KOPT-K1 (cell line): ENCODE data around the gene BBOF1.
"Not testable (repeated sequence)": the region's sequence is repeated elsewhere in the genome, so short reads cannot be mapped to it uniquely, and the experiment has no call there.

Experiments
- H3K27ac ChIP-seq: fragments of 200-600 bp; sonication (generic); 2 replicates; pipeline ENCODE4 v1.5.1; 2016; ENCODE audit warnings: antibody characterized with exemption, mild to moderate bottlenecking, low read depth, low read length; ENCODE audit not compliant: poor library complexity, severe bottlenecking
- H3K36me3 ChIP-seq: fragments of 200-600 bp; sonication (generic); 2 replicates; pipeline ENCODE4 v1.5.1; 2017; ENCODE audit warnings: antibody characterized with exemption, mild to moderate bottlenecking, low read length, moderate library complexity; ENCODE audit not compliant: insufficient read depth
- H3K9me3 ChIP-seq: fragments of 200-600 bp; sonication (generic); 2 replicates; pipeline ENCODE4 v1.5.1; 2017; ENCODE audit warnings: antibody characterized with exemption, low read length, mild to moderate bottlenecking; ENCODE audit not compliant: insufficient read depth, poor library complexity, severe bottlenecking

BBOF1 gene, protein sequence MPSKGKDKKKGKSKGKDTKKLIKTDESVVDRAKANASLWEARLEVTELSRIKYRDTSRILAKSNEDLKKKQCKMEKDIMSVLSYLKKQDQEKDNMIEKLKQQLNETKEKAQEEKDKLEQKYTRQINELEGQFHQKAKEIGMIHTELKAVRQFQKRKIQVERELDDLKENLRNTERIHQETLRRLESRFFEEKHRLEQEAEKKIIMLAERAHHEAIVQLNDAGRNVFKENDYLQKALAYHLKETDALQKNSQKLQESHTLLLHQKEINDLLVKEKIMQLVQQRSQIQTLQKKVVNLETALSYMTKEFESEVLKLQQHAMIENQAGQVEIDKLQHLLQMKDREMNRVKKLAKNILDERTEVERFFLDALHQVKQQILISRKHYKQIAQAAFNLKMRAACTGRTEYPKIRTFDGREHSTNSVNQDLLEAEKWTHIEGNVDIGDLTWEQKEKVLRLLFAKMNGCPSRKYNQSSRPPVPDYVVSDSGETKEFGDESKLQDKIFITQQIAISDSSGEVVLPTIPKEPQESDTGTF

DNA sequence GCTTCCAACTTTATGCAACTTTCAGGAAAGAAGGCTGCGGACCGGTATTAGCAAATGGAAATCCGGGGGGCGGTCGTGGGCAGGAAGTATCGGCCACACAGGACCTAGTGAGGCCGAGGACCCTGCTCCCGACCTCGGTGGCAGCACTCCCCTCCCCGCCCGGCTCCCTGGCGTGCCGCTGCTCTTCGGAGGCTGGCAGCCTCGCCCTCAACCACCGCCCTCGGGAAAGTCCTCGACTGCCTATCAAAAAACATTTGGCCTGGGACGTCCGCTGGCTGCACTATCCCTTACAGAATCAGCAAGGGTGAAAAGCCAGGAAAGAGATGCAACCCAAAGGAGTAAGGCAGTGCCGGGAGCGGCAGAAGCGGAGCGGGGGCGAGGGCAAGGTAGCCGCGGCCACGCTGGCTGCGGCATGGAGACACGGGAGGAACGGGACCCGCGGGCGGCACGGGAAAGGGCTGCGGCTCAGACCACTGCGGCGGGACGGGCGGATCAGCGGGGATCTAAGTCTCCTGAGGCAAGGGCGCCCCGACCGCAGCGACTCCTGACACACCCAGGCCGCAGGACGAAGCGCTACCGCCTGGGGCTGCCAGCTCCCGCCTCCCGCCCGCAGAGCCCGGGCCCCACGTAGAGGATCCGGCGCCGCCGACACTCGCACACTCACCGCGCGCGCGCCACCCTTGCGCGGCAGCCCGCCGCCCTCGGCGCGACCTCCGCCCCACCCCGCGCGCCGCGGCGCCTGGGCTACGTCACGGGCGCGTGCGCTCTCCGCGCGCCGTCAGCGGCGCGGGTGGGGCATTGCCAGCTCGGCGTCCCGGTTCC is at the start of gene BBOF1, which contains the start of gene ENTPD5:
Gene BBOF1, plus strand, starts transcription at position 764 of the 822 bp plus-strand sequence. CDS start 130 bp downstream, outside the sequence.
Gene ENTPD5, minus strand, starts transcription at position 703 of the 822 bp plus-strand sequence. CDS start 31,186 bp downstream, outside the sequence.
- H3K36me3 ChIP-seq, result no peaks in the 10 kb centered on the region
- H3K27ac ChIP-seq, result peak within 1 kb of the TSS; percentile 82
- H3K9me3 ChIP-seq, result no peaks in the 10 kb centered on the region

DNA sequence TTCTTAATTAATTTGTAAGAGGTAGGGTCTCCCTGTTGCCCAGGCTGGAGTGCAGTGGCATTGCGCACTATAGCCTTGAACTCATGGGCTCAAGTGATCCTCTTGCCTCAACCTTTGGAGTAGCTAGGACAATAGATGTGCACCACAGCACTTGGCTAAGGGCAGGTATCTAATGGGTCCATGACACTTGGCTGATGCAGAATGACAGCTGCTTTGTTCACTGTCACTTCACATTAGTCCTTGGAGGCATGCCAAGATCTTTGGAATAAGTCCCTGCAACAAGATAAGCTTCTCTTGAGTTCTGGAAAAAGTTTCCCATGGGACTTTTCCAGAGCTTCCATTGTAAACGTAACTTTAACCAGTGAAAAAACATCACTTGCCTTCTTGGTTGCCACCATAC is 45.7 kb upstream of the BBOF1 start:
- Histone ChIP-seq H3K27ac (no peak overlapping the region), H3K36me3 (peaks cover 32% of the 10 kb centered on the region), H3K9me3 (no peaks in the 10 kb centered on the region)

DNA sequence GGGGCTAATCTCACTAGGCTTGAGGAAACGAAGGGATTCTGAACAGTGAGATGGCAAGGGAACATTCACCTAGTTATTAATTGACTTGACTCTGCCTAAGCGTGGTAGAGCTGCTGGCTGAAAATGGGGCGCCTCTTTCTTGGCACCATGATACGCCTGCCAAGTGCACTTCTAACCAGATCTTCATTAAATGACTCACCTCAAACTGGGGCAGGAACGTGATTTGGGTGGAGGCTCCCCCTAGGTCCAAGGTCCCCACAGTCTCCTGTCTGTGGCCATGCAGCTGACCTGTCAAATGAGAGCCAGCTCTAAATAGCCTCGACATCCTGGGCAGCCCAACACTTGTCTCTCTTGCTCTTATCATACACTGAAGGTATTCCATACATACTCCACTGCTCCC is 43.0 kb upstream of the BBOF1 start:
- Histone ChIP-seq H3K9me3 (no peaks in the 10 kb centered on the region), H3K36me3 (peaks cover 18% of the 10 kb centered on the region; the same call in 1 of the 2 replicates), H3K27ac (no peak overlapping the region)

DNA sequence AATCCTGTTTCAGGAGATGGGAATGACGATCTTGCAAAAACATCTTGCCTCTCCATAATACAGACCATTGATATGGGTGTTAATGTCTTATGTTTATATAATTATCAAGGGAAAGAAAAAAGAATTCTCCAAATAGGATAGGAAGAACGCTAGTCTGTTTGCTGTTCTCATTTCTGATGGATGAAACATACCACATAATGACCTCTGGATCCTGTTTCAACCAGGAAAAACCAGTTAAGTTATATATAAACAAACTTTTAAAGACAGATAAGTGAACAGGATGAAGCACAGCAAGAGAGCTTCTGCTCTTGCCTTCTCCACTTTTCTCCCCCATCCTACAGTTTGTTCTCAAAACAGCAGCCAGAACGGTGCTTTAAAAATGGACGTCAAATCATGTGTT is 41.3 kb upstream of the BBOF1 start:
- no peak overlapping the region for H3K27ac ChIP-seq
- H3K36me3 ChIP-seq, result peaks cover 17% of the 10 kb centered on the region; the same call in 1 of the 2 replicates
- H3K9me3 ChIP-seq, result no peaks in the 10 kb centered on the region

DNA sequence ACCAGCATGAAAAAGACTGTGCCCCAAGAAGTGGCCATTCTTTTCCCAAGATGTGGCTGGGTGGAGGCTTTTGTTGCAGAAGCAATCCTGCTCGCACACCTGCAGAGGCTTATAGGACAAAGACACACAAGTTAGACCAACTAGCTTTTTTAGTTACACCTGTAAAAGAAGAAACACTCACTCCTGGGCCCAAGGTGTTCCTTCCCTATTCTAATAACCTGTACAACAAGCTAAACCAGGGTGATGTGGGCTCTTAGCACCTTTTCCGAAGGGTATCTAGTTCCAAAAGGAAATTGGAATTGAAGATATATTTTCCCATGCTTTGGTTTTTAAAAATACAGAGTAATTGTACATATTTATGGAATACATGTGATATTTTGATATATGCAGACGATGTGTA is 31.1 kb upstream of the BBOF1 start:
- Histone ChIP-seq H3K9me3 (no peaks in the 10 kb centered on the region), H3K27ac (no peak overlapping the region)

DNA sequence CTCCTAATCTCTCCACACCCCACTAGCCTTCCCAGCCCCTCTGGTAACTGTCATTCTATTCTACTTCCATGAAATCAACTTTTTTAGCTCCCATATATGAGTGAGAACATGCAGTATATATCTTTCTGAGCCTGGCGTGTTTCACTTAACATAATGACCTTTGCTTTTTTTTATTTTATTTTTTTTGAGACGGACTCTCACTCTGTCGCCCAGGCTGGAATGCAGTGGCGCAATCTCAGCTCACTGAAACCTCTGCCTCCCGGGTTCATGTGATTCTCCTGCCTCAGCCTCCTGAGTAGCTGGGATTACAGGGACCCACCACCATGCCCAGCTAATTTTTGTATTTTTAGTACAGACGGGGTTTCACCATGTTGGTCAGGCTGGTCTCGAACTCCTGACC is 30.5 kb upstream of the BBOF1 start:
- peaks cover 17% of the 10 kb centered on the region for H3K36me3 ChIP-seq
- H3K9me3 ChIP-seq, H3K27ac ChIP-seq: not testable (repeated sequence)

More for the DNA sequence above, 31.1 kb upstream of the BBOF1 start:
- peaks cover 17% of the 10 kb centered on the region for H3K36me3 ChIP-seq

DNA sequence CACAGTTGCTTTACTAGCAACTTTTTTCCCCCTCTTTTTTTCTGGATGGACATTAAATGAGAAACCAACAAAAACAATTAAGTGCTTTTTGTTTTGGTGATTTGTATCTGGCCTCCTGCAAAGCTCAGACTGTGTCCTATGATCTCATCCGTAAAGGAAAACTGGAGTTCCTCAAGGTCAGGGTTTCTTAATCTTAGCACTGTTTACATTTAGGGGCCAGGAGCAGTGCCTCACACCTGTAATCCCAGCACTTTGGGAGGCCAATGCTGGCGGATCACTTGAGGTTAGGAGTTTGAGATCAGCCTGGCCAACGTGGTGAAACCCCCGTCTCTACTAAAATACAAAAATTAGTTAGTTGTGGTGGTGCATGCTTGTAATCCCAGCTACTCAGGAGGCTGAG is 28.1 kb upstream of the BBOF1 start:
- peaks cover 16% of the 10 kb centered on the region for H3K36me3 ChIP-seq
- H3K9me3 ChIP-seq, result no peaks in the 10 kb centered on the region
- H3K27ac ChIP-seq, result no peak overlapping the region

DNA sequence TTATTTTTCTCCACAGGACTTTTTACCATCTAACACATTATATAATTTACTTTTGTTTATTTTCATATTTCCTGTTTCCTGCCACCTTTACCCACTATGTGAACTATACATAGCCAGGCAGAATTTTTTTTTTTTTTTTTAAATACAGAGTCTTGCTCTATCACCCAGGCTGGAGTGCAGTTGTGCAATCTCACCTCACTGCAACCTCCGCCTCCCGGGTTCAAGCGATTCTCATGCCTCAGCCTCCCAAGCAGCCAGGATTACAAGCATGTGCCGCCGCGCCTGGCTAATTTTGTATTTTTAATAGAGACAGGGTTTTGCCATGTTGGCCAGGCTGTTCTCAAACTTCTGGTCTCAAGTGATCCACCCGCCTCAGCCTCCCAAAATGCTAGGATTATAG is 24.2 kb upstream of the BBOF1 start:
- H3K9me3 ChIP-seq, H3K36me3 ChIP-seq, H3K27ac ChIP-seq: not testable (repeated sequence)

DNA sequence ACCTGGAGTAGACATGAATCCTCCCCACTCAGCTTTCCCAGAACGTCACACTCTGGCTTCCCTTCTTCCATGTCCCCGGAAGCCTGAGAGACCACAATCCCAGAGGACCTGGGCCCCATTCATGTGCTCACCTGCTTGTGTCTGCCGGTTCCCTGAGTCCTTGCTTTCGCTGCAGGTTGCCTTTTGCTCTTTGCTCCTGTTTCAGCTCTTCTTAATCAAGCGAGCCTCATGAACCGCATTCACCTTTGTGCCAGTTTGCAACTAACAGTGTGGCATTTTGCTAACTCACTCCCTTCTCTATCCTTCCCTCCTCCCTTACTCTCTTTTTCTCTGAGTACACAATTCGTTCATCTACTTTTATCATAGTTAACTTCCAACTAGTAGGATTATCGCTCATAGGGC is 23.2 kb upstream of the BBOF1 start:
- Histone ChIP-seq H3K27ac (no peak overlapping the region), H3K9me3 (no peaks in the 10 kb centered on the region), H3K36me3 (peaks cover 3% of the 10 kb centered on the region; the same call in 1 of the 2 replicates)

DNA sequence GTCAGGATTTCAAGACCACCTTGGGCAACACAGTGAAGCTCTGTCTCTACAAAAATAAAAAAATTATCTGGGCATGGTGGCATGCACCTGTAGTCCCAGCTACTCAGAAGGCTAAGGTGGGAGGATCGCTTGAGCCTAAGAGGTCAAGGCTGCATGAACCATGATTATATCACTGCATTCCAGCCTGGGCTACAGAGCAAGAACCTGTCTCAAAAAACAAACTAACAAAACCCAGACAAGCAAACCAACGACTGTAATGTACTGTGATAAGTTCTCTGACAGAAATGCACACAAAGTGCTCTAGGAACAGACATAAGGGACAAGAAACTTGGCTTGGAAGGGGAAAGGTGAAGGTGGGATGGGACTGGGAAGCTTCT is 22.4 kb upstream of the BBOF1 start:
- H3K27ac ChIP-seq, result no peak overlapping the region
- H3K36me3 ChIP-seq, result peaks cover 3% of the 10 kb centered on the region; the same call in 1 of the 2 replicates
- H3K9me3 ChIP-seq, result no peaks in the 10 kb centered on the region

DNA sequence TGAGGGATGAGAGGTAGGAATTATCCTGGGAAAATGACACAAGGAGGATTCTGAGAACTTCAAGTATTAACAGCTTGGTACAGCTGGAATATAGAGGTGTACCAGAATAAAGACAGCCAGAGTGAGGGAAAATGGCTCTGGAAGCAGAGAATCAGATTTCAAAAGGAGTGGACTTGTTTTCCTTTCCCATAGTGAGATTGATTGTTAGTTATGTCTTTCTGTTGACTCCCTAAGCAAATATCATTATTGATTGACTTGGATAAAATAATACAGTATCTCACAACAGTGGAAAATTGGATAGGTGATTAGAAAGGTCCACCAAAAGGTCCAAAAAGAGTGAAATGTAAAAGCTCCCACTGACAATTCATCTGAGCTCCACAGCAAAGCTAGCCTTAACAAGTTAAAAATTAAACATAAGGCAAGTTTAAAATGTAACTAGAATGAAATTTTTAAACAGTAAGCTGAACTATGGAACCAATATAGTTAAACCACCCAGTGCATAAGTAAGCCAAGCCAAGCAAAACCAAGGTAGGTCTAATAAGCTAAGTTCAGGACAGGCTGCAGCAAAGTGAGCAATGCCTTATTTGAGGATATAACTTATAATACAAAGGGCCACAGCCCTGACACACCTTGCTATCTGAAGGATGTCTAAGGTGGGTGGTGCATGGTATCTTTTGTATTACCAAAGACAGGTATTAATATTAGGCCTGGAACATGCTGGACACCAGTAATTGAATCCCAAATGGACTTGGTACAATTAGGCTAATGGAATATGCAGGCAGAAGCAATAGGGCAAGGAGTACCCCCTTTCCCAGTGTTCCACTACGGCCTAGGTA is 21.8 kb upstream of the BBOF1 start:
- no peaks in the 10 kb centered on the region for H3K9me3 ChIP-seq
- H3K36me3 ChIP-seq, result peaks cover 3% of the 10 kb centered on the region; the same call in 1 of the 2 replicates
- no peak overlapping the region for H3K27ac ChIP-seq

DNA sequence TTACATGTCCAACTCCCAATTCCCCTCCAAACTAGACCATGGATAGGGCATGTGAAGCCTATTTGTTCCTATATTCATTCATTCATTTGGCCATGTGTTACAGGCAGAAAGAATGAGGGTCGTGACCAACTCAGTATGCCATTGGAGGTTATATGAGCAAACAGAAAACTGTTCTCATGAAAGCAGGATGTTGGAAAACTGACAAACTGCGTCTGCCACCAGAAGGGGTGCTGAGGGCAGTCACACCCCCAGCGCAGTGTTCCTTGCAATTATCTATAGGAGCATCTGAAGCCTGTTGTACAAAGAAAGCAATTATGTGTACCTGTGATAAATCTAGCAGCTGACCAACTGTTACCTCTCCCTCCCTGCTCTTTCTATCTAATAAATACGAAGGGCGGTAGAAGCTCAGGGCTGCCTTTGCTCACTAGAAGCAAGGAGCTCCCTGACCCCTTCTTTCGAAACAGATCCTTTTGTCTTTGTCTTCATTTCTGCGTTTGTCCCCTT is 21.2 kb upstream of the BBOF1 start:
- Histone ChIP-seq H3K9me3 (no peaks in the 10 kb centered on the region), H3K36me3 (peaks cover 3% of the 10 kb centered on the region; the same call in 1 of the 2 replicates), H3K27ac (no peak overlapping the region)

DNA sequence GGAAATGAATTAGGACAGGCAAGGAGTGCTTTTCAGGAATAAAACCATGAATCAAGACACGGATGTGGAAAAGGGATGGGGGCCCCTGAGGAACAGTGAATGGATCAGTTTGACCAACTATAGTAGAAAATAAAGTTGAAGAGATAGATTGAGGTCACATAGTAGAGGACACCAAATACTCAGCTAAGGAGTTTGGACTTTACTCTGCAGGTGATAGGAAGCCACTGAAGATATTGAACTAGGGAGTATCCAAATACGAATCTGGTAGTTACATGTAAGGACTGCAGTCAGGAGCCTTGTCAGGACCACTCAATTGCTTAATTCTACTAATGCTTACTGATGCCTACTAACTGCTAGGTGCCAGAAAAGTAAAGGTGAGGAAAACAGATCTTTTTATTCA is 20.4 kb upstream of the BBOF1 start:
- Histone ChIP-seq H3K9me3 (no peaks in the 10 kb centered on the region), H3K36me3 (peaks cover 9% of the 10 kb centered on the region; the same call in 1 of the 2 replicates), H3K27ac (no peak overlapping the region)

DNA sequence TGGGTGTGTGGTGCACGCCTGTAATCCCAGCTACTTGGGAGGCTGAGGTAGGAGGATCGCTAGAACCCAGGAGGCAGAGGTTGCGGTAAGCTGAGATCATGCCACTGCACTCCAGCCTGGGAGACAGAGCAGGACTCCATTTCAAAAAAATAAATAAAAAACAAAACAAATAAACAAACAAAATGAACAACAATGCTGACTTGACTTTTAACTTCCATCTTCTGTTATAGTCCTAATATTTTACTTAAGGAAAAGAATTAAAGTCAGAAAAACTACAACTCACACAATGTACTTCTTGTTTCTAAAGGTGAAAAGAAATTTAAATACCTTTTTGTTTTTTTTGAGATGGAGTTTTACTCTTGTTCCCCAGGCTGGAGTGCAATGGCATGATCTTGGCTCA is 13.5 kb upstream of the BBOF1 start:
- H3K9me3 ChIP-seq, result not testable (repeated sequence)

More for the DNA sequence above, 13.5 kb upstream of the BBOF1 start:
- peaks cover 24% of the 10 kb centered on the region for H3K36me3 ChIP-seq
- not testable (repeated sequence) for H3K27ac ChIP-seq
